Endothelial cell (in vitro differentiated cells): ENCODE data around the gene ZNF423. TPM values are rescaled to one million over a fixed set of nuclear protein-coding genes. Genes with fewer than 3 reads are reported as not detected.
A peak's percentile ranks its signal among the peaks of the same experiment; 100 is the strongest.

Experiments used
- DNase-seq: peaks from one replicate; pipeline ENCODE4 v3.0.0; 2021; ENCODE audit warnings: low spot score
- H3K27ac Mint-ChIP-seq: one replicate; pipeline ENCODE4 v1.8.0; 2021; ENCODE audit warnings: mixed read lengths, inconsistent platforms; ENCODE audit not compliant: unreplicated experiment
- H3K27me3 Mint-ChIP-seq: one replicate; pipeline ENCODE4 v1.8.0; 2021; ENCODE audit warnings: mild to moderate bottlenecking, moderate library complexity, mixed read lengths, inconsistent platforms; ENCODE audit not compliant: unreplicated experiment
- H3K36me3 Mint-ChIP-seq: one replicate; pipeline ENCODE4 v1.8.0; 2021; ENCODE audit warnings: mild to moderate bottlenecking, low read depth, mixed read lengths, inconsistent platforms; ENCODE audit not compliant: unreplicated experiment
- H3K4me1 Mint-ChIP-seq: one replicate; pipeline ENCODE4 v1.8.0; 2021; ENCODE audit warnings: mild to moderate bottlenecking, mixed read lengths, inconsistent platforms; ENCODE audit not compliant: unreplicated experiment
- H3K4me3 Mint-ChIP-seq: one replicate; pipeline ENCODE4 v1.8.0; 2021; ENCODE audit warnings: mild to moderate bottlenecking, mixed read lengths, inconsistent platforms; ENCODE audit not compliant: unreplicated experiment
- H3K9me3 Mint-ChIP-seq: one replicate; pipeline ENCODE4 v1.8.0; 2021; ENCODE audit warnings: mixed read lengths, inconsistent platforms; ENCODE audit not compliant: unreplicated experiment
- total RNA-seq: library from RNA; stranded (reverse); fragmentation: NEBNext Ultra II Directional; extraction: Animal tissue kit (Norgen Biotek cat#: 25700); gene quantifications from one replicate; pipeline ENCODE4 v1.2.1, GENCODE V29; 2021; ENCODE audit not compliant: unreplicated experiment
- TF ChIP-seq, protein P1 (sequence below): fragments of 200-600 bp; sonication (generic); IDR thresholded peaks from one replicate; pipeline ENCODE4 v1.5.0; 2021; ENCODE audit warnings: antibody characterized with exemption; ENCODE audit not compliant: unreplicated experiment

Gene ZNF423
- total RNA-seq, 1 donor from 2014 or later = 44.8 TPM

DNA sequence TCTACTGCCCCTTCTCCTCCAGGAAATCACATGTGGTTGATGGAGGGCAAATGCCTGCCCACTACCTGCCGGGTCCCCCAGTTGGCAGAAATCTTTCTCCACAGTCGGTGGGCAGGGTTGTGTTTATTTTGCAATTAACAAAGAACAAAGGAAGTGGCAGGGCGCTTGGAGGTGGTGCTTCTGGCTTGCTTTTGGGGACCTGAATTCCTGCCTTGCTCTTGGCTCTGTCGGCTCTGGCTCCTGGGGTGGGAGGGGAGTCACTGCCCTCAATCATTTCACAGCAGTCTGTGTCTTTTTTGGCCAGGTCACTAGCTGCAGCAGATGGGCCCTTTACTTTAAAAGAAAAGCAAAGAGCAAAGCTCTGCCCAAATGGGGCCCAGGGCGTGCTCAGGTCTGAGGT is 413.1 kb downstream of the ZNF423 start:
- Mint-ChIP-seq H3K27ac (peak overlapping the region; percentile 70), H3K9me3 (no peaks in the 10 kb centered on the region), H3K36me3 (no peaks in the 10 kb centered on the region), H3K4me3 (no peak overlapping the region), H3K27me3 (peaks cover 15% of the 10 kb centered on the region), H3K4me1 (peaks cover 73% of the 10 kb centered on the region)
- no peak for DNase-seq
- TF ChIP-seq, protein P1, sequence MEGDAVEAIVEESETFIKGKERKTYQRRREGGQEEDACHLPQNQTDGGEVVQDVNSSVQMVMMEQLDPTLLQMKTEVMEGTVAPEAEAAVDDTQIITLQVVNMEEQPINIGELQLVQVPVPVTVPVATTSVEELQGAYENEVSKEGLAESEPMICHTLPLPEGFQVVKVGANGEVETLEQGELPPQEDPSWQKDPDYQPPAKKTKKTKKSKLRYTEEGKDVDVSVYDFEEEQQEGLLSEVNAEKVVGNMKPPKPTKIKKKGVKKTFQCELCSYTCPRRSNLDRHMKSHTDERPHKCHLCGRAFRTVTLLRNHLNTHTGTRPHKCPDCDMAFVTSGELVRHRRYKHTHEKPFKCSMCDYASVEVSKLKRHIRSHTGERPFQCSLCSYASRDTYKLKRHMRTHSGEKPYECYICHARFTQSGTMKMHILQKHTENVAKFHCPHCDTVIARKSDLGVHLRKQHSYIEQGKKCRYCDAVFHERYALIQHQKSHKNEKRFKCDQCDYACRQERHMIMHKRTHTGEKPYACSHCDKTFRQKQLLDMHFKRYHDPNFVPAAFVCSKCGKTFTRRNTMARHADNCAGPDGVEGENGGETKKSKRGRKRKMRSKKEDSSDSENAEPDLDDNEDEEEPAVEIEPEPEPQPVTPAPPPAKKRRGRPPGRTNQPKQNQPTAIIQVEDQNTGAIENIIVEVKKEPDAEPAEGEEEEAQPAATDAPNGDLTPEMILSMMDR = no peak

DNA sequence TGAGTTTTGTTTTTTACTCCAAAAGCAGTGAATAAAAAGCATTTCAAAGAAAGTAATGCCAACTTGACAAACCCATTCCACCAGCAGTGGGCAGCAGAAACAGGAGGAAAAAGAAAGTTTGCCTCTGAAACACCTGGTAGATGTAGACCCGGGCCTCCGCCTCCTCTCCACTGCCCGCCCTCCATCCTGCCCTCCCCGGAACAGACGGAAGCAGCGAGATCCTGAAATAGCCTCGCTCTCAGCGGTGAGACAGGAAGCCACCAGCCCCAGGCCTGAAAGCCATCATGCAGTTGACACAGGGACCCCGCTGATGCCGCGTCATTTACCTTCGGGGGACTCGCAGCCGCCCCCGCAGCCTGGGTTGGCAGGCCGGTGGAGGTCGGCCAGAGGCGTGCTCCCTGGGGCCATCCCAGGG is 414.5 kb downstream of the ZNF423 start:
- H3K27me3 Mint-ChIP-seq = peaks cover 19% of the 10 kb centered on the region
- no peaks in the 10 kb centered on the region for H3K36me3 Mint-ChIP-seq
- TF ChIP-seq, protein P1 = peak; percentile 29
- H3K4me3 Mint-ChIP-seq = no peak overlapping the region
- H3K9me3 Mint-ChIP-seq = no peaks in the 10 kb centered on the region
- peaks cover 85% of the 10 kb centered on the region for H3K4me1 Mint-ChIP-seq
- H3K27ac Mint-ChIP-seq = peak overlapping the region; percentile 97
- DNase-seq = peak; percentile 70

DNA sequence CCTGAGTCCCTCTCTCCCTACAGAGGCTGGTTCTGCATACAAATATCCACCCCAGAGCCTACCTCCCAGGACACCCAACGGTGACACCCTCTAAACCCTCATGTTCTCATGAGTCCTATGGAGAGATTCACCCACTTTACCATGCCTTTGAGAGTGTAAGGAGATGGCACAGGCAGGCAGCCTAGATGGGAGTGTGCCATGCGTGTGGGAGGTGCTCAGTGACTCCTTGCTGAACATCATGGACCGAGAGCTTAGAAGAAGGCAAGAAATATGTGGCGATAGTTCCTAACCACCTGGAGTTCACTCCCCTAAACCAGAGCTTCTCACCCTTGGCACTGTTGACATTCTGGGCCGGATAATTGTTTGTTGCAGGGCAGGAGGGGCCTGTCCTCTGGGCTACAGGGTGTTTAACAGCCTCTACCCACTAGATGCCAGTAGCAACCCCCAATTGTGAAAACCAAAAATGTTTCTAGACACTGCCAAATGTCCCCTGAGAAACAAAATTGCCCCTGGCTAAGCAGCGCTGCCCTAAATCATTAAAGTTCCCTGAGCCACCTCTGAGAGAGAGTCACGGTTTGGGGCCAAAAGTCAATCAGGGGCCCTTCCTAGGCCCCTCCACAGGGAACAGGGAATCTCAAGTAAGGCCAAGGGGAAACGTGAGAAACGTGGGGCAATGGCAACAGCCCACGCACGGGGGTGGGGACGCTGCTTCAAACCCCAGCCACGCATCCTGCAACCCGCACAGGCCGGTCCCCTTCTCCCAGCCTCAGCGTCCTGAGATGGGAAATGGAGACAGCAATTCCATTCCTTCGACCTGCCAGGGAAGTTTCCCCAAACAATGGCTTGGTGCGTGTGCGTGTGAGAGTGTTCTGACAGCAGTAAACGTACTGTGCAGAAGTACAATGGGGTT is 415.5 kb downstream of the ZNF423 start:
- TF ChIP-seq, protein P1 = no peak
- Mint-ChIP-seq H3K36me3 (no peaks in the 10 kb centered on the region), H3K27ac (peak overlapping the region; percentile 97), H3K4me3 (peak overlapping the region; percentile 60), H3K9me3 (no peaks in the 10 kb centered on the region), H3K4me1 (peaks cover 86% of the 10 kb centered on the region), H3K27me3 (peaks cover 17% of the 10 kb centered on the region)
- no peak for DNase-seq

DNA sequence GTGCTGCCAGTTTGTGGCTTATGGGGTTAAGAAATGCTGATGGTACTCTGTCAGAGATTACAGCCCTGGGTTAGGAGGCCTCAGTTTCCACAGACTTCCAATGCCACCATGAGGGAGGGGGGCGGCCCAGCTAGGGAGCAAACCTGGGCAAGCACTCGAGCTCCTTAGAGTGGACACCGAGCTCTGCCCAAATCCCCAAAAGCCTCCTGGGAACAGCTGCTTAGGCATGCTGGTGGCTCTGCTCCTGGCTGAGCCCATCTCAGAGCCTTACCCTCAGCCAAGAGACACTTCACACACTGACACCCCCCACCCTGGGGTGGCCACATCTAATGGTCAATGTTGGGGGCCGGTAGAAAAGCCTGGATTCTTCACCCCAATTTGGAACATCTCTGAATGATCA is 416.2 kb downstream of the ZNF423 start:
- Mint-ChIP-seq H3K36me3 (no peaks in the 10 kb centered on the region), H3K4me1 (peaks cover 80% of the 10 kb centered on the region), H3K4me3 (no peak overlapping the region), H3K9me3 (no peaks in the 10 kb centered on the region), H3K27me3 (peaks cover 15% of the 10 kb centered on the region), H3K27ac (peak overlapping the region; percentile 91)
- TF ChIP-seq, protein P1 = no peak
- no peak for DNase-seq

DNA sequence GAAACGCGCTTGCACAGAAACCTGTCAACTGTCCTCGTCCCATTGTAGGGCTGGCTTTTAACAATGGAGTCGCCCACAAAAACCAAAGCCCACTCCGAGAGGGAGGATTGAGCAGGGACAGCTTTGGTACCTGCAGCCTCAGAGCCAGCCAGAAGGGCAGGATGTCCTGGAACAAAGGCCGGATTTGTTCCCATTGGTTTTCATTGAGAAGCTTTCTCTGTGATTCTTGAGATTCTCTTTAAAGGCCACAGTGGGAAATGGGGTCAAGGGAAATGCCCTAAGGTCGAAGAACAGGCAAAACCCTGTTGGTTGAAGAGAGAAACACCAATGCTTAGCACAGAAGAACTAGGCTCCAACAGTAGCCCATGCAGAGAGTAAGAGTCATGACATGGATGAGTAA is 416.9 kb downstream of the ZNF423 start:
- H3K4me3 Mint-ChIP-seq = no peak overlapping the region
- peaks cover 15% of the 10 kb centered on the region for H3K27me3 Mint-ChIP-seq

More for the DNA sequence above, 416.9 kb downstream of the ZNF423 start:
- DNase-seq = peak; percentile 23
- TF ChIP-seq, protein P1 = no peak
- no peaks in the 10 kb centered on the region for H3K9me3 Mint-ChIP-seq
- no peaks in the 10 kb centered on the region for H3K36me3 Mint-ChIP-seq
- H3K4me1 Mint-ChIP-seq = peaks cover 75% of the 10 kb centered on the region
- H3K27ac Mint-ChIP-seq = peak overlapping the region; percentile 92
